Ovary (tissue), 9 donors: ENCODE measurements around the gene MAGEH1. TPM values are rescaled to one million over a fixed set of nuclear protein-coding genes. Genes with fewer than 3 reads are reported as not detected.
A peak's percentile ranks its signal among the peaks of the same experiment; 100 is the strongest.

Source experiments
- DNase-seq, 5 donors: peaks; one replicate each; pipeline ENCODE4 v3.0.0-alpha.2; 2019 to 2020
- H3K27ac ChIP-seq, 2 donors: fragments of 200-600 bp; one replicate each; pipeline versions ENCODE4 v1.5.1 to v1.8.0; 2019 to 2022
- H3K27me3 ChIP-seq: fragments of 200-600 bp; one replicate; pipeline ENCODE4 v1.8.0; 2022
- H3K36me3 ChIP-seq: fragments of 200-600 bp; sonication (generic); one replicate; pipeline ENCODE4 v1.5.1; 2019
- H3K4me1 ChIP-seq: one replicate; pipeline ENCODE4 v1.8.1; 2013; ENCODE audit warnings: mild to moderate bottlenecking, moderate library complexity; ENCODE audit not compliant: insufficient read depth
- H3K4me3 ChIP-seq: fragments of 200-600 bp; sonication (generic); one replicate; pipeline ENCODE4 v1.5.1; 2017
- H3K9me3 ChIP-seq, 2 donors: fragments of 200-600 bp in 1 of 2; sonication (generic) in 1 of 2; one replicate each; pipeline versions ENCODE4 v1.5.1 to v1.8.1; 2013 to 2019; ENCODE audit warnings: mild to moderate bottlenecking in 1 of 2, moderate library complexity in 1 of 2
- EP300 ChIP-seq: sonication (generic); formaldehyde crosslinking; IDR thresholded peaks from one replicate; pipeline ENCODE4 v1.6.1; 2017; ENCODE audit warnings: antibody characterized with exemption
- POLR2A ChIP-seq: fragments of 450-650 bp; IDR thresholded peaks from one replicate; pipeline ENCODE4 v1.6.1; 2017; ENCODE audit warnings: antibody characterized with exemption, mild to moderate bottlenecking, moderate library complexity
- WGBS, 3 donors: extraction: QIAGEN DNeasy Blood & Tissue Kit in 1 of 3; methylation state at CpG; one replicate each; pipeline versions ENCODE4 v1.1.5 to v1.1.7; 2013 to 2017; 5-methylcytosine and 5-hydroxymethylcytosine counted together
- intact Hi-C, 4 donors: fragments of 100-400 bp; cut with DNase I; formaldehyde crosslinking; loops; one replicate each; pipeline versions ENCODE4 v1.11.0 to v1.15.1; 2022 to 2023
- polyA plus RNA-seq, 2 donors: library from polyadenylated mRNA; stranded (reverse); fragments of 200-250 nt in 1 of 2; fragments of 350-450 nt in 1 of 2; fragmentation: Illumina TruSeq in 1 of 2; extraction: RNeasy Lipid Tissue Mini Kit (QIAGEN cat#74804) in 1 of 2; gene quantifications; one replicate each; pipeline ENCODE4 v1.2.3, GENCODE V29; 2013 to 2014
- total RNA-seq, 7 donors: library from RNA; depleted of rRNA in 2 of 7; stranded (reverse); fragments of >200 nt in 2 of 7; fragmentation: NEBNext Ultra II Directional in 3 of 7; extraction: Animal tissue kit (Norgen Biotek cat#: 25700) in 3 of 7; gene quantifications; one replicate each; pipeline versions ENCODE4 v1.1.0 to v1.2.4, GENCODE V29; 2016 to 2023
- TF ChIP-seq, protein P1 (sequence below), 3 donors: fragments of 450-650 bp in 2 of 3; fragments of 200-600 bp in 1 of 3; IDR thresholded peaks; one replicate each; pipeline versions ENCODE4 v1.5.1 to v1.8.0; 2016 to 2022; ENCODE audit warnings: antibody characterized with exemption in 3 of 3, mild to moderate bottlenecking in 1 of 3
- donor health status: DM: no; HTN: no; CAD: no; lungs with moderate emphysema.
- donor health status: DM: no; HTN: no; CAD: no.
- donor health status: Bipolar disorder and iron deficiency.
- donor health status: DM: yes; HTN: yes; CAD: no.
- donor health status: DM: no; HTN: no; CAD: no.
- donor health status: DM: yes; HTN: yes; CAD: no.

MAGEH1 gene
- total and polyA plus RNA-seq, 9 donors, result 28.9 to 47.5 (median 38.4) TPM

DNA sequence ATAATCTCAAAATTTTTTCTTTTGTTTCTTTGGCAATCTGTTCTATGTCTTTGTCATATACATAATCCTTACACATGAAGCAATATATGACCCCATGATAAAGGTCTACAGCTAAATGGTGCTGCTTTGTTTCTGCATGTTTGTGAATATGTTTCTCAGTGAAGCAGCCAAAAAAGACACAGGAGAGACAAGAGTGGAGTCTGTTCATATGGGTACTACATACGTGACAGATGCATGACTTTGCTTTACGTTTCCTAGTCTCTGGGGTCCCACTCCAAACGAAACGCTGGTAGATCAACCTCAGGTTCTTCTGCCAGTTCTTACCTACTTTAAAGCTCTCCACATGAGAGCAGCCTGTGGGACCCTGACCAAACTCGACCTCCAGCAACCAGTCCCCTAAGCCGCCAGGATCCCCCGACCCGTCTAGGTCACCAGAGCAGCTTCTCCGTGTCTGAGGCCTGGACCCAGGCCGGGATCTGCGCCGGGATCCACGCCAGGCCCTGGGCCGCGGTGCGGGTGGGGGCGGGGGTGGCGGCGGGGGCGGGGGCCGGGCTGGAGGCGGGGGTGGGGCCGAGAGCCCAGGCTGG, 36.2 kb downstream of the MAGEH1 start:
- H3K4me1 ChIP-seq, result no peaks in the 10 kb centered on the region
- no peaks in the 10 kb centered on the region for H3K9me3 ChIP-seq
- DNase-seq, result no peak
- no peaks in the 10 kb centered on the region for H3K27me3 ChIP-seq
- intact Hi-C loops, result no loop called here
- no peaks in the 10 kb centered on the region for H3K36me3 ChIP-seq
- 26 to 37% (median 31%) methylated on average over 18 to 23 of the region's 23 CpGs for WGBS, 3 donors
- H3K4me3 ChIP-seq, result peak overlapping the region; percentile 61
- TF ChIP-seq EP300 (no peak), POLR2A (no peak)
- TF ChIP-seq, protein P1, sequence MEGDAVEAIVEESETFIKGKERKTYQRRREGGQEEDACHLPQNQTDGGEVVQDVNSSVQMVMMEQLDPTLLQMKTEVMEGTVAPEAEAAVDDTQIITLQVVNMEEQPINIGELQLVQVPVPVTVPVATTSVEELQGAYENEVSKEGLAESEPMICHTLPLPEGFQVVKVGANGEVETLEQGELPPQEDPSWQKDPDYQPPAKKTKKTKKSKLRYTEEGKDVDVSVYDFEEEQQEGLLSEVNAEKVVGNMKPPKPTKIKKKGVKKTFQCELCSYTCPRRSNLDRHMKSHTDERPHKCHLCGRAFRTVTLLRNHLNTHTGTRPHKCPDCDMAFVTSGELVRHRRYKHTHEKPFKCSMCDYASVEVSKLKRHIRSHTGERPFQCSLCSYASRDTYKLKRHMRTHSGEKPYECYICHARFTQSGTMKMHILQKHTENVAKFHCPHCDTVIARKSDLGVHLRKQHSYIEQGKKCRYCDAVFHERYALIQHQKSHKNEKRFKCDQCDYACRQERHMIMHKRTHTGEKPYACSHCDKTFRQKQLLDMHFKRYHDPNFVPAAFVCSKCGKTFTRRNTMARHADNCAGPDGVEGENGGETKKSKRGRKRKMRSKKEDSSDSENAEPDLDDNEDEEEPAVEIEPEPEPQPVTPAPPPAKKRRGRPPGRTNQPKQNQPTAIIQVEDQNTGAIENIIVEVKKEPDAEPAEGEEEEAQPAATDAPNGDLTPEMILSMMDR (IDR thresholded peaks at IDR 0.05), result no peak
- H3K27ac ChIP-seq, result peak overlapping the region; percentile 92 to 93

- H3K4me3 ChIP-seq, result peak overlapping the region; percentile 61
- intact Hi-C loops, result no loop called here
- H3K9me3 ChIP-seq, result no peaks in the 10 kb centered on the region
- DNase-seq, result peak; percentile 67 to 83 (median 78)
- WGBS, 3 donors, result 29 to 35% (median 29%) methylated on average over 46 to 54 of the region's 54 CpGs
- no peaks in the 10 kb centered on the region for H3K27me3 ChIP-seq
- H3K4me1 ChIP-seq, result no peaks in the 10 kb centered on the region
- H3K27ac ChIP-seq, result peak overlapping the region; percentile 92 to 93
- TF ChIP-seq POLR2A (peak; percentile 36), EP300 (no peak)
- H3K36me3 ChIP-seq, result no peaks in the 10 kb centered on the region
These were observed 36.8 kb downstream of the MAGEH1 start for GRCh38 chrX:55488593-55489313.

DNA sequence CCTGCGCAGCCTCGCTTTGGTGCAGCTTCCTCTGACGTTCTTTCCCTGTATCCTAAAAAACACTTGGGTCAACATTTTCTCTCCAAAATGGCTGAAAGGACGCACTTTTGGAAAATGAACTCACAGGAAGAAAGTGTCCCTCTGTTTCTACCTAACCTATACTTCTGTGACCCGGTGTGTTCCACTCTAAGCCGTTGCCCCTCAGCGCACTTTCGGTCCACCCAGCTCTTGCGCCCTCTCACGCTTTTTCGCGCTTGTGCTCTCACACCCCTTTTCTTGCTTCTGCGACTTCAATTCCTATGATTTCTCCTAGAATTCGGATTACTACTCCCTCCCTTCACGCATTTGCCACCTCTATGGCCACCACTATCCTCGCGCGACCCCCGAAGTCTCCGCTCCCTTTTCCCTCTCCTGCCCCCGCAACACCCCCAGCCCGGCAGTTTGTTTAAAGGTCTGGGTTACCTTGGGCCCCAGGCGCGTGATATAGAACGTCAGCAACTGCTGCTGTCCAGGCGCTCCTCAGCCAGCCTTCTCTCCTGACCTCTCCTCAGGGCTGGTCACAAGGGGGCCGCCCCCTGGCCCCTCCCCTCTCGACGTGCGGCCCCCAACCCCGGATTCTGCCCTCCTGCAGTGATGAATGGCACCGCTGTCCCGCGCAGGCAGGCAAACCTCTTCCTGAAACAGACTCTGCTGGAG, 37.5 kb downstream of the MAGEH1 start, which contains the start of gene USP51:
Gene USP51 (minus strand): TSS at position 535 of the 696 bp plus-strand sequence. CDS start 909 bp downstream, outside the sequence.
- Histone ChIP-seq H3K27ac (peak within 1 kb of the TSS; percentile 92 to 93), H3K36me3 (no peaks in the 10 kb centered on the region), H3K4me1 (no peaks in the 10 kb centered on the region), H3K9me3 (no peaks in the 10 kb centered on the region), H3K4me3 (peak within 1 kb of the TSS; percentile 61), H3K27me3 (no peaks in the 10 kb centered on the region)
- intact Hi-C loops, result no loop called here
- WGBS, 3 donors, result 28 to 37% (median 37%) methylated on average over 34 of the region's 34 CpGs
- DNase-seq, result peak; percentile 69 to 78 (median 73)
- TF ChIP-seq POLR2A (no peak), EP300 (no peak)
- TF ChIP-seq, protein P1 (IDR thresholded peaks at IDR 0.05), result no peak

DNA sequence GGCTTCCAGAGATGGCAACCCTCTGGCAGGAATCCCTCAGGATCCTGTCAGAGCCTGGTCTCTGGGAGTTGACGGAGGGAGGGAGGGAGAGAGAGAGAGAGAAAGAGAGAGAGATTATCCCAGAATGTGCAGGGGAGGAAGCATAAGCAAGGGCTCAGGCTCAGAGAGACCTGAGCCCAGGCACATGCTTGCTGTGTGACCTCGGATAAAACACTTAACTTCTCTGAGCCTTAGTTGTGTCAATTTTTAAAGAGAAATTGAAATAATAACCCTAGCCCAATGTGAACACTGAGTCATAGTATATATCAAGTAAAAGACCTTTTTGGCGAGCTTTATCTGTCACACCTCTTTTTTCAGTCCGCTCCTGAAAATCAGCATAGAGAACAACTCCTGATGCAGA, 38.2 kb downstream of the MAGEH1 start:
- 57 to 73% (median 58%) methylated on average over 4 of the region's 4 CpGs for WGBS, 3 donors
- intact Hi-C loops, result no loop called here

More for the DNA sequence above, 38.2 kb downstream of the MAGEH1 start:
- Histone ChIP-seq H3K4me3 (peak overlapping the region; percentile 61), H3K27me3 (no peaks in the 10 kb centered on the region), H3K36me3 (no peaks in the 10 kb centered on the region), H3K27ac (peak overlapping the region; percentile 92 to 93), H3K9me3 (no peaks in the 10 kb centered on the region), H3K4me1 (no peaks in the 10 kb centered on the region)
- DNase-seq, result no peak
- TF ChIP-seq, protein P1 (IDR thresholded peaks at IDR 0.05), result no peak
- TF ChIP-seq EP300, result no peak
- TF ChIP-seq POLR2A, result no peak
